HG03064 (cell line): ENCODE results near the gene TSPAN8.
"Not testable (repeated sequence)": the region's sequence is repeated elsewhere in the genome, so short reads cannot be mapped to it uniquely, and the experiment has no call there.

Experiments
- ATAC-seq: cut with Tn5 transposase; IDR thresholded peaks from one replicate; pipeline ENCODE4 v1.9.1; 2021; ENCODE audit warnings: low read depth; ENCODE audit not compliant: unreplicated experiment

TSPAN8 gene

DNA sequence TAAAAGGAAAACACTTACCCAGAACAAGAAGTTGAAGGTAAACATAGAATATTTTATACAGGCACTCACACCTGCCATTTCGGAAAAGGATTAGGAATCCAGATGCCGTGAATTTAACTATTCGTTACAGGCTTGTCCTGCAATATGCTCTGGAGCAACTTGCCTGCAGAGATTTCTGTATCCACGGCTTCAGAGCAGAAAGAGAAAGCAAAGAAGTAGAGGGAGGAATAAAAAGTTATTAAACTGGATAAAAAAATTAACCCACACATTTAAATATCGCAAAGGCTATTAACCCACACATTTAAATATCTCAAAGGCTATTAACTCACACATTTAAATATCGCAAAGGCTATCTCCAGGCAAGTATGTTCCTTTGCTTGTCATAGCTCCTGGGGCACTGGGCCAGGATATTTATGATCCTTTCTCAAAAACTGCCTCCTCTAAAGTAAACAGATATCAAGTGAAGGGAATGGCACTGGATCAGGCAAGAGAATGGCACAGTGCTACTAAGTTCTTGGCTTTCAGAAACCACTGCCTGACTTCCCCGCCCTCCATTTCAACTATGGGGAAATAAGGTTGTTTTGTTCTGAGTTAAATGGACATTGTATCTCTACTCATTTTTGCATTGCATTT, at the start of gene TSPAN8:
TSPAN8 (minus strand) TSS at position 399 of the 633 bp plus-strand sequence; CDS start at position 78, 321 bp downstream.
- no peak for ATAC-seq

DNA sequence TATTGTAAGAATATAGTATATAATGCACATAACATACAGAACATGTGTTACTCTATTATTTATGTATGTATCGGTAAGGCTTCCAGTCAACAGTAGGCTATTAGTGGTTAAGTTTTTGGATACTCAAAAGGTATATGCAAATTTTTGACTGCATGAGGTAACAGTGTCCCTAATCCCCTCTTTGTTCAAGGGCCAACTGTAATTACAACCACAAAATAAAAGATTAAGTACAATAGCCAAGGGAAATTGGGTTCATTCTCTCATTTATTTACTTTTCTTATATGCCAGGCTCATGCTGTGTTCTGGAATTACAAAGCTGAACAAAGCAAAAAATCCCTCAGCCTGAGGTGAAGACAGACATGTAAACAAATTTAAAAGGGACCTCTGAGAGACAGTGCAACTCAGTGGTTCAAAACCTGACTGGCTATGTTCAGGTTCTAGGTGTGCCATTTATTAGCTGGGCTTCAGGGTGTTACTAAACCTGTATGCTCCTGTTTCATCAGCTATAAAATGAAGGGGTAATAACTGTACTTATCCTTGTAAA, 43.4 kb upstream of the TSPAN8 start:
- no peak for ATAC-seq

DNA sequence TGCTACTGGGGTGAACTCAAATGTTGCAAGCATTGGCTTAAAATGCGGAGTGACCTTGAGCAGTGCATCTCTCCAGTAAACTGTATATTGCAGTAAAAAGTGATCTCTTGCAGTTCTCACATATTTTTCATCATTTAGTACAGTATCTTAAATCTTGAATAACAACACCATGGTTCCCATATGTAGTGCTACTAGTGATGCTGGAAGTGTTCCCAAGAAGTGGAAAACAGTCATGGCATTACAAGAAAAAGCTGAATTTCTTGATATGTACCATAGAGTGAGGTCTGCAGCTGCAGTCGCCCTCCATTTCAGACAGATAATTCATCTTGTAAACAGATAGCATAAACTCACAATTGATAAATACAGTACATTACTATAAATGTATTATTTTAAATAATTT, 42.9 kb upstream of the TSPAN8 start:
- no peak for ATAC-seq

DNA sequence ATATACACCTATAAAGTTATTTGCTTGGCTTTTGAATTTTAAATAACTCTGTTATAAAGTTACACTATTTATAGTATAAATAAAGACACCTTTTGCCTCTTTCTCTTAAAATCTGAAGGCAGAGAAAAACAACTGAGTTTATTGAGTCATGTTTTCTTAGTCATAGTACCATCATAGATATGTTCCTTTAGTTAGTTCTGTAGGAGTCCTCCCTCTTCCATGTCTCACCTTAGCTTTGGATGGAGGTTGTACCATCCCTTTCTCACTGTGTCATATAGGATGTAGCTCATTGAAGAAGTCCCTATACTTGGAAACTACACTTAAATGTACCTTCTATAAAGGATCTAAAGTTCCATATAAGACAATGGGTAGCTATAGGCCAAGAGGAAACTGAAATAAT, 39.7 kb upstream of the TSPAN8 start:
- no peak for ATAC-seq

DNA sequence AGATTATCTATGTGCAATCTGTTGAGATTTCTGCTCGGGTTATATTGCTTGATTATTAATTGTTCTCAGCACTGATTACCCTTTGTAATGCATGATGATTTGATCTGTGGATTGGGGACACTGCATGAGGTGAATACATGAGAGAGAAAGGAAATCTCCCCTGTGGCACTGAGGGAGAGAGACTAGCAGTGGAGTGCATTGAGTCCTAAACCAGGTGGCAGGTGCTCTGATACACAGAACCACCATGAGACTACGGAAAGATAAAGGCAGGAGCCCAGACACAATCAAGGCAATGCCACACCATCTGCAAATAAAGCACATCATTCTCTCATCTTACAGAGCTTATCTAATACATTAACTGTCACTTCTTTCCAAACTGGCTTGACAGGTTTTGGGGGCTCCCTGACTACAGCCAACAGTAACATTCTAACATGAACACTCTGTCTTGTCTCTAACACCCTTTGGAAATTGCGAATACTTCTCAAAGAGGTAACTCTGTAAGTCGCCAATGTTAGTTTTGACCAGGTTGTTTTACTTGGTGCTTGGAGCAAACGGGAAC, 37.6 kb upstream of the TSPAN8 start:
- ATAC-seq, result no peak

DNA sequence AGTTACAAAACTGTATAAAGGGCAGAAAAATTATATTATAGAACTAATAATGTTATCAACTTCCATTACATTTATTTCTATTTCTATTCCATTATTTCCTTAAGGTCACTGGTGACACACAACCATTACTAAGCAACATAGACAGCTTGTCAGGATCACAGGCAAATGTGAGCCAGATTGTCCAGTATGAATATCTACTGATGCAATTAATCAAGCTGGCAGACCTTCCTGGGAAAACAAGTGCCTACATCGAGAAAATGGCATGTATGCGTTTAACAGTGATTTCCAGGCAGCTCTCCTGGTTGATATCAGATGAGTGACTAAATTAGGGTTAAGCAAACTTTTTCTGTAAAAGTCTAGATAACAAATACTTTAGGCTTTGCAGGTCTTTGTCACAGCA, 36.9 kb upstream of the TSPAN8 start:
- no peak for ATAC-seq

DNA sequence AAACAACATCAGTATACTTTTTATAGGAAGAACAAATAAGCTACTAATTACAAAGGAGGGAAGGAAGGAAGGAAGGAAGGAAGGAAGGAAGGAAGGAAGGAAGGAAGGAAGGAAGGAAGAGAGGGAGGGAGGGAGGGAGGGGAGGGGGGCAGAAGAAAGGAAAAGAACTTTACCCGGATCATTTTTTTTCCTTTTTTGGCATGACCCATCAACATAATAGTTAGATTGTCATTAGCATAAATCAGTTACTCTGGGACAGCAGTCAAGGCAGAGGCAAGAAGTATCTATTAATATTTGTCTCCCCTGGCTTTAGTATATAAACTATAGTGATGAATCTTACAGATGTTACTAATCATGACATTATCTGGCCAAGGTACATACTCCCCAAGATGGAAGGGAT, 35.2 kb upstream of the TSPAN8 start:
- no peak for ATAC-seq

DNA sequence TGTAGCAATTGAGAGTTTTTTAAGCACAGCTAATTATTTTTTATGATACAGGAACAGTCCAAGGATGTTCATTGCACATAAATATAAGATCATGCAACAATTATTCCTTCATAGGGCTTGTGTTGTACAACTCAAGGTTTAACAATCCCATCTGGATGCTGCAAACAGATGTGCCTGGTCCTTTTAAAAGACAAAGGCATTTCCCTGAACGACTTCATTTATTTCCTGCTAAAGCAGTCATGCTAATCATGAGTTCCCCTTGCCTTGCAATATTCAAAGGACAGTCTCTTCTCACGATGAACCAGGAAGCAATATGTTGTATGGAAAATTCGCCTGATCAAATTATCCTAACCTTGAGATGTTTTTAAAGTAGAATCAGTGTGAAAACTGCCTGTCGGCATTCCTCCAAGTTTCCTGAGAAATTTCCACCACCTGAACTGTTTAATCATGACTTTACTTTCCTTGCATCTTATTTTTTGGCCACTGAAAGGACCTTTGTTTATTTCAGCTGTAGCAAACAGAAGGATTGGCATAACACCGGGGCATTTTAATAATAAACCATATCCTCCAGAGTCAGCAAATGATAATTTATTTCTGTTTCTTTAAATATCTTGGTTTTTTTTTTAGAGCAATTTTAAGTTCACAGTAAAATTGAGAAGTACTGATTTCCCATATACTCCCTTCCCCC, 33.9 kb upstream of the TSPAN8 start:
- no peak for ATAC-seq

DNA sequence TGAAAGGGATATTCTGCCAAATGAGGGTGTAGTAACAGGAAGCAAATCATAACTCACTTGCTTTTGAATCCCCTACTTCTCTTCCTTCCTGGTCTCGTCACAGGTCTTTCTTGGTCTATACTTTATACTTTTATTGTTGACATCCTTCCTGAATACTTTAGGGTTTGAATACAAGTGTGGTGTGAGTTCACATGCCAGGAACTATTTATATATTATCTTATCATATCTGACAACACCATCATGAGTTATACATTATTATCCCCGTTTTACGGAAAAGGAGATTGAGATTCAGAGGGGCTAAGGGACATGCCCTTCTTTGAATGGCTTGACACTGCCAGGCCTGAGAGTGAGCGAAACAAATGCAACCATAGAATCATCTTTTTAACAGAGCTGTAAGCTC, 33.0 kb upstream of the TSPAN8 start:
- no peak for ATAC-seq

DNA sequence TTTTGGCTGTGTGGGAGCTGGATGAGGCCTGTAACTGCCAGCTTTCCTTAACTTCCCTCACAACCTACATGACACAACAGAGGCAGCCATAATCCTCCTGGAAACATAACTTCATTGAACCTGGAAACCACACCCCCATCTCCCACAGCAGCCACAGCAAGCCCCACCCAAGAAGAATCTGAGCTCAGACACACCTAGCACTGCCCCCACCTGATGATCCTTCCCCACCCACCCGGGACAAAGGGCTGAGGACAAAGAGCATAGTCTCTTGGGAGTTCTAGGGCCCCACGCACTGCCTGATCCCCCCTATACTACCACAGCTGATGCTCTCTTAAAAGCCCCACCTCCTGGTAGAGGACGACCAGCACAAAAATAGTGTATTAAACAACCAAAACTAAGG, 29.6 kb upstream of the TSPAN8 start:
- ATAC-seq, result no peak

DNA sequence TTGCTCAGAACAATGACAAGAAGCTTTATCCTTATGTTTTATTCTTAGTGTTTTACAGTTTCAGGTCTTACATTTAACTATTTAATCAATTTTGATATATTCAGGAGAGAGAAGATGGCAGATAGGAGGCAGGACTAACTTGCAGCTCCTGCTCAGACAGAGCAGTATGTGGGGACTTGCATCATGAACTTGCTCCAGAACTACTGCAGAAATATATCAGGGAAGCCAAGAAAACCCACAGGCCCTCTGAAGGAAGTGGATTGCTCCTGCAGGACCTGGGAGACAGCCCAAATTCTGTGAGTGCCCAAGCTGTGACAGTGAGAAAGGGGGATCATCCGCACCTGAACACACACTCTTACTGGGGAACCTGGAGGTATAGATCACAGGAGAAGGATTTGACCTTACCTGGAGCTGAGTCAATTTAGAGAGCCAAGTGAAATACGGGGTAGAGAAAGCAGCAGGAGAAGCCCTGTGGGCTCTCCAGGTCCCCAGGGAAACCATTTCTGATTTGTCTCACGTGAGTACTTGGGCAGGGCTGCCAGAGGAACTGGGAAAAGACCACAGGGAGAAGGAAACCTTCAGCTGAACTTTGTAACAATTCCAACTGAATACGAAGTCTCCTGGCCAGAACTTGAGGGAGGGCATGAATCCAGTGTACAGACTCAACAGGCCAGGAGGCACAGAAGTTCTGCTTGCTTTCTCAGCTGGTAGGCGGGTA, 28.9 kb upstream of the TSPAN8 start:
- no peak for ATAC-seq

DNA sequence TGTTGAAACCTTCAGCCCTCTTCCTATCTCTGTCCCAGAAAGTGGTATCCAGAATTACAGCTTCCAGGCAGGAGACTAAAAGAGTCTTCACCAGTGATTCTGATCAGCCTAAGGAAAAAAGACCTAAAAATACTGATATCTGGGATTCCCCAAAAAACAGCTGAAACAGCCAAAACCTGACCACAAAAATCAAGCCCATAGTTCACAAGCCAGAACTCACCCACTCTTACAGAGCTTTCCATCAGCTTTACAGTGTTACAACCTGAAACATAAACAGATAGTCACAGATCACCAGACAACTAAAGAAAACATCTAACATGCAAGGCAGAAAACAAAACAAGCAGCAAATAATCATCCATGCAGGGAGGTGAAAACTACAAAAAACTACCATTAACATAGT, 26.0 kb upstream of the TSPAN8 start:
- ATAC-seq, result no peak

DNA sequence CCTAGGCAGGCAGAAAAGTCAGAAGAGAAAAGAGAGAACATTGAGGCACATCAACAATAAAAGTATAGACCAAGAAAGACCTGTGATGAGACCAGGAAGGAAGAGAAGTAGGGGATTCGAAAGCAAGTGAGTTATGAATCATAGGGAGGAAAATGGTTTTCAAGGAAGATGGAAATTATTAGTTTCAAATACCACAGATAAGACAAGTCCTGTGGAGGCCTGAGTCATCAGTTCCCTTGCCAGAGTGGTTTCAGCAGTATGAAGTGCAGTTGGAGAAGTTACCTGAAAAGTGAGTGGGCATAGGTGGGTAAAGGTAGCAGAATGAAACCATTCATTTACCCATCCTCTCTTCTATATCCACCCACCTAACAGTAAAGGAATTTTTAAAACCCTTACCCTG, 25.2 kb upstream of the TSPAN8 start:
- no peak for ATAC-seq

DNA sequence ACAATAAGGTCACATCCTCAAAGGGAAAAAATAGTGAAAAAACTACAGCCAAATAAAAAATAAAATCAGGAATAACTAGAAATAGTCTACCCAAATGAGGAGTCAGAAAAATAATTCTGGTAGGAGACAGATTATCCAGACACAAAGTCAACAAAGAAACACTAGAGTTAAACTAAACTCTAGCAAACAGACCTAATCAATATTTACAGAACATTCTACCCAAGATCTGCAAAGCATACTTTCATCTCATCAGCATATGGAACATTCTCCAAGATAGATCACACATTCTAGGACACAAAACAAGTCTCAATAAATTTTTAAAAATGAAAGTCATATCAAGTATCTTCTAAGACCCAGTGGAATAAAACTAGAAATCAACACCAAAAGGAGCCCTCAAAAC, 20.4 kb upstream of the TSPAN8 start:
- ATAC-seq, result no peak

DNA sequence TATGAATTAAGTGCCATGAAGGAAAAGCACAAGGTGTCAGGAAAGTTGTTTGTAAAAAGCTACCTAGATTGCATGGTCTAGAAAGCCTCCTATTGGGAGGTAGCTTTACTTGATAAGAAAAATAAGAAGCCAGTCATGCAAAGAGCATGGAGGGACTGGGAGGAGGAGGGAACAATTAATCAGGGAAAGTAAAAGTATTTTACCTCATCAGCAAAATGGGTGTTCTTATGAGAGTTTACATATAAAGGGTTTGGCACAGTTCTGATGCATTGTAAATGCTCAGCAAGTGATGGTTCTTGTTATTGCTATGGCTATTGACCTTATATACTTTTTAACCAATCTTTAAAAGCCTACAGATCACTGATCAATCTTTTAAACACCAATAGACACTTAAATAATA, 17.0 kb upstream of the TSPAN8 start:
- ATAC-seq, result no peak

DNA sequence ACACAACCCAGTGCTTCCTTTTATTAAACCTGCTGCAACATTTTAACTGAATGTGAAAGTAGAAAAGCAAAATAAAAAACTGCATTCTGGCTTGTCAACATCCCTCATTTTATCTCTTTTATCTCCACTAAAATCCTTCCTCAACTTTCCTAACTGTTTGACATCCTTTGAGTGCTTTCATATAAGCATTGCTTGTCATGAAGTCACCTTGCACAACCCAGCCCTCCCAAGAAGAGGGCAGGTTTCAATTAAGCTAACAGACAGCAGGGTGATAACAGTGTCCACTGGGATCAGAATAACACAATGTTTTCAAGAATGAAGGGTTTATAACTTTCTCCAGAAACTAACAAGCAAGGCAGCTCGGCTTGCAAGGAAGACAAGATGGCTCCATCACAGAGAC, 16.3 kb upstream of the TSPAN8 start:
- no peak for ATAC-seq

DNA sequence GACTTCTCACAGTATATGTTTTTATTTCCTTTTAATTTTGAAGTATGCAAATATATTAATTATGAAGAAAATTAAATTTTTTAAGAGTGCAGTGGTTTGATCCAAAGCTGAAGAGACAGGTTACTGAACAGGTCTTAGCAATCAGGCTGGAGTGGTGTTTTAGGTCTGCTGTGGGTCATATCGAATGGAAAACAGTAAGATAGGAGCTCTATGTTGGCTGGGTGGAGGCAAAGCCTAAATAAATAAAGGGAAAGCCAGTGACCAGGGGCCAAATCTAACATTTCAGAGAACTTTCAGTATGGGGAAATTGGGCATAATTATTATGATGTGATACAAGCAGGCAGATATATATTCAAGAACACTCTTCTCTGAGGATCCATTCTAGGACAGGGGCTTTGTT, 12.7 kb upstream of the TSPAN8 start:
- no peak for ATAC-seq

DNA sequence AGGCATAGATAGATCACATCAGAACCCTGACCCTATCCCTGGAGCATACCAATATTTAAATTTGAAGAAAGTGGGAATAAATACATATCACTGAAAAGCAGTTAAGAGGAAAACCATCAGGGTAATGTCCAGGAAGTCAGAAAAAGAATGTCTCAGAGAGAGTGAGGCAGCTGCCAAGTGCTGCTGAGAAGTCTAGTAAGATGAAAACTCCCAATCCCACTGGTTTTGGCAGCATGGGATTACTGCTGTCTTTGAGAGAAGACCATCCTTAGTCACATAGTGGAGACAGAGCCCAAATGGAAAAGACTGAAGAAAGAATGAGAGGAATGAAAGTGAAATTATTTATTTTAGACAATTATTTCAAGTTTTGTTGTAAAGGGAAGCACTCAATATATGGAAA, 11.5 kb upstream of the TSPAN8 start:
- no peak for ATAC-seq

DNA sequence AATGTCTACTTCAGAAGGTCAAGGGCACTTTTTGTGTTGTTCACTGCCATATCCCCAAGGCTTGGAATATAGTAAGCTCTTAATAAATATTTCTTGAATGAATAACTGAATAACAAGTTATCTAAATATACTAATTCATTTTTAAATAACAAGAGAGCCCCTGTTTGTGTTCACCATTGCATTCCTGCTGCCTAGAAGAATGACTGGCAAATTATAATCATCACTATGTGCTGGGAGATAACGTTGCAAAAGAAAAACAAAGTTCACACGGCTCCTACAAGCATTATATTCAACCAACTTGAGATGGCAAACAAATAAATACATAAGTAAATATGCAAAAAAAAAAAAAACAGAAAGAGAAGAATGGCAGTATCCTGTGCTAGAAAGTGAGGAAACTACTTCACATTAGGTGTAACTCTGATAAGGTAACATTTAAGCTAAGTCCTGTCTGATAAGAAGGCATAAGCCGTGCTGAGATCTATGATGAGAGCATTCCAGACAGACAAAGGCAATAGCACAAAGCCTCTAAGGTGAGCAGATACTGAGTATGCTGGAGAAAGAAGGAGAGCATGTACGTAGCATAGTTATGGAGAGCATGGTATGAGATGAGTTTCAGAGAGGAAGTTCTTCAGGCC, 9.2 kb upstream of the TSPAN8 start:
- ATAC-seq, result no peak

DNA sequence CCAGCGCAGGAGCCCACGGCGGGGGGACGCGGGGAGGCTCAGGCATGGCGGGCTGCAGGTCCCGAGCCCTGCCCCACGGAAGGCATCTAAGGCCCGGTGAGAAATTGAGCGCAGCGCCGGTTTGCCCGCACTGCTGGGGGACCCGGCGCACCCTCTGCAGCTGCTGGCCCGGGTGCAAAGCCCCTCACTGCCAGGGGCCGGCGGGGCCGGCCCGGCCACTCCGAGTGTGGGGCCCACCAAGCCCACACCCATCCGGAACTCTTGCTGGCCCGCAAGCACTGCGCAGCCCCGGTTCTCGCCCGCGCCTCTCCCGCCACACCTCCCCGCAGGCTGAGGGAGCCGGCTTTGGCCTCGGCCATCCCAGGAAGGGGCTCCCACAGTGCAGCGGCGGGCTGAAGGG, 8.5 kb upstream of the TSPAN8 start:
- ATAC-seq, result no peak

DNA sequence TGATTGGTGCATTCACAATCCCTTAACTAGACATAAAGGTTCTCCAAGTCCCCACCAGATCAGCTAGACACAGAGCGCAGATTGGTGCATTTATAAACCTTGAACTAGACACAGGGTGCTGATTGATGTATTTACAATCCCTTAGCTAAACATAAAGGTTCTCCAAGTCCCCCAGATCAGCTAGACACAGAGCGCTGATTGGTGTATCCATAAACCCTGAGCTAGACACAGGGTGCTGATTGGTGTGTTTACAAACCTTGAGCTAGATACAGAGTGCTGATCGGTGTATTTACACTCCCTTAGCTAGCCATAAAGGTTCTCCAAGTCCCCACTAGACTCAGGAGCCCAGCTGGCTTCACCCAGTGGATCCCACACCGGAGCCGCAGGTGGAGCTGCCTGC, 8.0 kb upstream of the TSPAN8 start:
- ATAC-seq, result not testable (repeated sequence)
